Lung (tissue), 16 donors: ENCODE data around the gene SLC35F2. TPM values are rescaled to one million over a fixed set of nuclear protein-coding genes. Genes with fewer than 3 reads are reported as not detected.

Experiments
- ATAC-seq: fragments of 200-7000 bp; cut with Tn5 transposase; one replicate; pipeline ENCODE4 v1.9.1; 2020; ENCODE audit warnings: moderate number of reproducible peaks; ENCODE audit not compliant: insufficient read depth, low FRiP score
- DNase-seq, 3 donors: peaks; one replicate each; pipeline ENCODE4 v3.0.0-alpha.2; 2013 to 2017
- H3K27ac ChIP-seq, 2 donors: one replicate each; pipeline ENCODE4 v1.5.1; 2013; ENCODE audit warnings: mild to moderate bottlenecking in 2 of 2, moderate library complexity in 2 of 2, control low read depth in 1 of 2, inconsistent platforms in 1 of 2, low read depth in 1 of 2, low read length in 1 of 2
- H3K27me3 ChIP-seq, 3 donors: one replicate each; pipeline ENCODE4 v1.5.1; 2013; ENCODE audit warnings: low read length in 2 of 3; ENCODE audit not compliant: control insufficient read depth in 3 of 3, insufficient read depth in 3 of 3
- H3K36me3 ChIP-seq, 4 donors: one replicate each; pipeline ENCODE4 v1.5.1; 2013; ENCODE audit warnings: low read length in 4 of 4, mild to moderate bottlenecking in 1 of 4, moderate library complexity in 1 of 4; ENCODE audit not compliant: control insufficient read depth in 4 of 4, insufficient read depth in 4 of 4
- H3K4me1 ChIP-seq, 5 donors: one replicate each; pipeline ENCODE4 v1.5.1; 2013; ENCODE audit warnings: low read length in 5 of 5, mild to moderate bottlenecking in 2 of 5, moderate library complexity in 1 of 5; ENCODE audit not compliant: control insufficient read depth in 5 of 5, insufficient read depth in 5 of 5
- H3K4me3 ChIP-seq: one replicate; pipeline ENCODE4 v1.5.1; 2013; ENCODE audit warnings: mild to moderate bottlenecking, control low read depth, moderate library complexity
- H3K9ac ChIP-seq, 2 donors: one replicate each; pipeline ENCODE4 v1.5.1; 2013; ENCODE audit warnings: low read length in 2 of 2, control low read depth in 1 of 2; ENCODE audit not compliant: insufficient read depth in 1 of 2
- H3K9me3 ChIP-seq, 4 donors: one replicate each; pipeline ENCODE4 v1.5.1; 2013; ENCODE audit warnings: low read length in 3 of 4, mild to moderate bottlenecking in 1 of 4, moderate library complexity in 1 of 4; ENCODE audit not compliant: control insufficient read depth in 4 of 4, insufficient read depth in 3 of 4
- WGBS, 2 donors: extraction: QIAGEN DNeasy Blood & Tissue Kit; methylation state at CpG; one replicate each; pipeline ENCODE4 v1.1.7; 2013; 5-methylcytosine and 5-hydroxymethylcytosine counted together
- long read RNA-seq, 5 donors: transcript quantifications; one replicate each; lab custom pipeline, GENCODE V29; 2026
- polyA plus RNA-seq, 2 donors: library from polyadenylated mRNA; stranded (reverse); fragments of 200-250 nt; gene quantifications; one replicate each; pipeline ENCODE4 v1.2.1, GENCODE V29; 2013
- total RNA-seq, 2 donors: library from RNA; depleted of rRNA in 1 of 2; stranded (reverse); fragments of >200 nt in 1 of 2; gene quantifications; one replicate each; pipeline ENCODE4 v1.2.1, GENCODE V29; 2014 to 2021
- TF ChIP-seq, protein P1 (sequence below): IDR thresholded peaks from 2 replicates; pipeline ENCODE4 v1.5.1; 2012; ENCODE audit warnings: mild to moderate bottlenecking; ENCODE audit errors: control extremely low read depth, extremely low read depth
- donor health status: control.
- donor health status: control.
- donor health status: Bipolar disorder and iron deficiency.
- donor health status: healthy.
- donor health status: DM: yes; HTN: yes; CAD: no.

The SLC35F2 gene, protein sequence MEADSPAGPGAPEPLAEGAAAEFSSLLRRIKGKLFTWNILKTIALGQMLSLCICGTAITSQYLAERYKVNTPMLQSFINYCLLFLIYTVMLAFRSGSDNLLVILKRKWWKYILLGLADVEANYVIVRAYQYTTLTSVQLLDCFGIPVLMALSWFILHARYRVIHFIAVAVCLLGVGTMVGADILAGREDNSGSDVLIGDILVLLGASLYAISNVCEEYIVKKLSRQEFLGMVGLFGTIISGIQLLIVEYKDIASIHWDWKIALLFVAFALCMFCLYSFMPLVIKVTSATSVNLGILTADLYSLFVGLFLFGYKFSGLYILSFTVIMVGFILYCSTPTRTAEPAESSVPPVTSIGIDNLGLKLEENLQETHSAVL
- total RNA-seq, result 10 to 100 TPM in 1 of 2 donors, 1 to 10 TPM in 1; 6.0 to 15.7 TPM
- 1 to 10 TPM; 5.1 to 5.5 TPM for polyA plus RNA-seq
- long read RNA-seq, donor 1, partial matches to known transcripts, result 5 of 9 reads
- long read RNA-seq, donor 1, other reads (novel, unspliced or antisense), result 0 of 9 reads
- long read RNA-seq, donor 2, partial matches to known transcripts, result 0 of 2 reads
- long read RNA-seq, donor 2, other reads (novel, unspliced or antisense), result 0 of 2 reads
- long read RNA-seq, donor 3, transcript SLC35F2-204 (8 exons, 3,170 nt), result major isoform, 6 of 8 reads
- long read RNA-seq, donor 3, partial matches to known transcripts, result 0 of 8 reads
- long read RNA-seq, donor 3, other reads (novel, unspliced or antisense), result 0 of 8 reads
- long read RNA-seq, donor 4, partial matches to known transcripts, result 0 of 3 reads
- long read RNA-seq, donor 4, other reads (novel, unspliced or antisense), result 0 of 3 reads
- long read RNA-seq, donor 5, transcript SLC35F2-204 (8 exons, 3,170 nt), result major isoform, 7 of 7 reads
- long read RNA-seq, donor 5, partial matches to known transcripts, result 0 of 7 reads
- long read RNA-seq, donor 5, other reads (novel, unspliced or antisense), result 0 of 7 reads

DNA sequence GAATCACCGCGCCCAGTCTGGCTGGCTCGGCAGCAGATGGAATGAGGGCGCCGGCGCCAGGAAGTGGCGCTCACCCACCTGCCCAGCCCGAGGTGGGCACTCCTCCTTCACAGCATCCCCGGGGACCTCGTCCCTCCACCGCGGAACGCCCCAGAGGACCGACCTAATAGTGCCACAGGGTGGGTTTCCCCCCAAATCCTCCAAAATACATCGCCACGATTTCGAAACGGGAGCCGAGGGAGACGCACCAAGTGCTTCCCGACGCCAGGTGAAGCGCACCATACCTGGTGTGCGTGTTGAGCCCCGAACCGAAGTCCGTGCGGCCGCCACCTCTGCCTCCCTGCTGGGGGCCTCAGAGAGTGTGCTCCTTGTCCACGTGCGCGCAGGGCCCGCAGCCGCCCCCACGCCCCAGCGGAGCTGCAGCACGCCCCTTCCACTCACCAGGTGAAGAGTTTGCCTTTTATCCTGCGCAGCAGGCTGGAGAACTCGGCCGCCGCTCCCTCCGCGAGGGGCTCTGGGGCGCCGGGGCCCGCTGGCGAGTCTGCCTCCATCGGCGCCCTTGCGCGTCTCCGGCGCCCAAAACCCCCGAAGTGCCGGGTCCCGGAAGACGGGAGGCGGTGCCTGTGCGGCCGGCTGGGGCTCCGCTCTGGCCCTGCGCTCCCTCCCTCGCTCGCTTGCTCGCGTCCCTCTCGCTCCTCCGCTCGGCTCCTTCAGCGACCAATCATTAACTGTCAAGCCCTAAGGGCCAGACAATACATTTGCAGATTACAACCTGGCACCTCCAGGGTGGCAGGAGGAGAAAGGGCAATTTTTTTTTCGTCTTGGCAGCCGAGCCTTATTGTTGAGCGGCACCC lies at the start of gene SLC35F2:
Gene SLC35F2, minus strand, starts transcription at position 571 of the 854 bp plus-strand sequence. Its CDS starts 20 bp downstream, at position 551.
- 0% methylated on average over 64 to 73 of the region's 73 CpGs for WGBS, 2 donors
- H3K9ac ChIP-seq, result peak within 1 kb of the TSS; percentile 12 to 72
- H3K9me3 ChIP-seq, result no peaks in the 10 kb centered on the region
- peak within 1 kb of the TSS in 1 of 2 donors; percentile 69 for H3K27ac ChIP-seq
- ATAC-seq (peak; percentile 91), DNase-seq (peak; percentile 67 to 78 (median 75))
- H3K4me3 ChIP-seq, result peak within 1 kb of the TSS; percentile 64
- H3K4me1 ChIP-seq, result peaks cover 0 to 14% (median 3%) of the 10 kb centered on the region in 5 donors
- H3K27me3 ChIP-seq, result peaks cover 0 to 7% (median 7%) of the 10 kb centered on the region in 3 donors
- TF ChIP-seq, protein P1, sequence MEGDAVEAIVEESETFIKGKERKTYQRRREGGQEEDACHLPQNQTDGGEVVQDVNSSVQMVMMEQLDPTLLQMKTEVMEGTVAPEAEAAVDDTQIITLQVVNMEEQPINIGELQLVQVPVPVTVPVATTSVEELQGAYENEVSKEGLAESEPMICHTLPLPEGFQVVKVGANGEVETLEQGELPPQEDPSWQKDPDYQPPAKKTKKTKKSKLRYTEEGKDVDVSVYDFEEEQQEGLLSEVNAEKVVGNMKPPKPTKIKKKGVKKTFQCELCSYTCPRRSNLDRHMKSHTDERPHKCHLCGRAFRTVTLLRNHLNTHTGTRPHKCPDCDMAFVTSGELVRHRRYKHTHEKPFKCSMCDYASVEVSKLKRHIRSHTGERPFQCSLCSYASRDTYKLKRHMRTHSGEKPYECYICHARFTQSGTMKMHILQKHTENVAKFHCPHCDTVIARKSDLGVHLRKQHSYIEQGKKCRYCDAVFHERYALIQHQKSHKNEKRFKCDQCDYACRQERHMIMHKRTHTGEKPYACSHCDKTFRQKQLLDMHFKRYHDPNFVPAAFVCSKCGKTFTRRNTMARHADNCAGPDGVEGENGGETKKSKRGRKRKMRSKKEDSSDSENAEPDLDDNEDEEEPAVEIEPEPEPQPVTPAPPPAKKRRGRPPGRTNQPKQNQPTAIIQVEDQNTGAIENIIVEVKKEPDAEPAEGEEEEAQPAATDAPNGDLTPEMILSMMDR, result no peak
- H3K36me3 ChIP-seq, result no peaks in the 10 kb centered on the region

DNA sequence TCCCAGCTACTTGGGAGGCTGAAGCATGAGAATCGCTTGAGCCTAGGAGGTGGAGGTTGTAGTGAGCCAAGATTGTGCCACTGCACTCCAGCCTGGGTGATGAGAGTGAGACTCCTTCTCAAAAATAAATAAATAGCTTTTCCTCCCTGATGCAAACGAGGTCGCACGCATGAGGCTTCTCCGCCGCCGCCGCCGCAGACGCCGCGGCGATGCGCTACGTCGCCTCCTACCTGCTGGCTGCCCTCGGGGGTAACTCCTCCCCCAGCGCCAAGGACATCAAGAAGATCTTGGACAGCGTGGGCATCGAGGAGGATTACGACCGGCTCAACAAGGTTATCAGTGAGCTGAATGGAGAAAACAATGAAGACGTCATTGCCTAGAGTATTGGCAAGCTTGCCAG lies 49.6 kb upstream of the SLC35F2 start:
- DNase-seq, result no peak
- Histone ChIP-seq H3K27me3 (no peaks in the 10 kb centered on the region), H3K36me3 (no peaks in the 10 kb centered on the region), H3K4me3 (no peak overlapping the region), H3K27ac (no peak overlapping the region), H3K4me1 (no peaks in the 10 kb centered on the region), H3K9ac (no peak overlapping the region), H3K9me3 (peaks cover 0 to 3% (median 0%) of the 10 kb centered on the region in 4 donors)
- no peak for ATAC-seq
- TF ChIP-seq, protein P1, result no peak
- 69 to 76% methylated on average over 23 of the region's 23 CpGs for WGBS, 2 donors

DNA sequence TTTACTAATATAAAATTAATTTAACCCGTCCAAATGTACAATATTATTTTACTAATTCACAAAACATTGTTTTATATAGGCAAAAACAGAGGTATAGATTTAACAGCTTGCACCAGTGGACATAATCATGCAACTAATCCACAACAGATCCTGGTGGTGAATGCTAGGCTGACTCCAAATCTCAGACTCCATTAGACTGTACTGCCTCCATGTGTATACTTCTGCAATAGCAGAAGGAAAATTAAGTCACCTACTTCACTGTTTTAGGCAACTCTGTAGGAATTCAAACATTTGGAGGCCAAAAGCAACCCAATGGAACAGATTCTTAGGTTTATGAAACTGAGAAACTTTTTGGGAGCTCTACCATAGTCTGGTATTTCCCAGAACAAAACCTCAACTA lies 39.7 kb upstream of the SLC35F2 start:
- peak in 2 of 3 donors; percentile 5 to 28 for DNase-seq
- no peak for ATAC-seq
- Histone ChIP-seq H3K4me3 (no peak overlapping the region), H3K9me3 (no peaks in the 10 kb centered on the region), H3K27ac (no peak overlapping the region), H3K36me3 (no peaks in the 10 kb centered on the region), H3K27me3 (no peaks in the 10 kb centered on the region), H3K4me1 (no peaks in the 10 kb centered on the region), H3K9ac (no peak overlapping the region)
- TF ChIP-seq, protein P1, result peak; percentile 24
- 37 to 58% methylated on average over 1 of the region's 1 CpG for WGBS, 2 donors
